Peyer's patch (tissue), 4 donors: Measurements from ENCODE around the gene DHRS9.

Experiments
- CTCF ChIP-seq, 6 experiments: fragments of 450-650 bp in 4 of 6; fragments of 200-600 bp in 2 of 6; sonication (generic) in 1 of 6; IDR thresholded peaks; one replicate each; pipeline ENCODE4 v1.5.1; 2017 to 2019; ENCODE audit warnings: antibody characterized with exemption in 6 of 6, mild to moderate bottlenecking in 3 of 6, moderate library complexity in 1 of 6
- POLR2A ChIP-seq, 2 donors: fragments of 450-650 bp; IDR thresholded peaks; one replicate each; pipeline ENCODE4 v1.5.1; 2017; ENCODE audit warnings: antibody characterized with exemption in 2 of 2, mild to moderate bottlenecking in 2 of 2, moderate library complexity in 2 of 2

- TF ChIP-seq CTCF (IDR thresholded peaks at IDR 0.05) (no peak), POLR2A (IDR thresholded peaks at IDR 0.05) (no peak)
These were observed 69.8 kb downstream of the DHRS9 start for GRCh38 chr2:169139145-169139544.
